ENCODE results near the gene NIPAL3.

NIPAL3 gene

DNA sequence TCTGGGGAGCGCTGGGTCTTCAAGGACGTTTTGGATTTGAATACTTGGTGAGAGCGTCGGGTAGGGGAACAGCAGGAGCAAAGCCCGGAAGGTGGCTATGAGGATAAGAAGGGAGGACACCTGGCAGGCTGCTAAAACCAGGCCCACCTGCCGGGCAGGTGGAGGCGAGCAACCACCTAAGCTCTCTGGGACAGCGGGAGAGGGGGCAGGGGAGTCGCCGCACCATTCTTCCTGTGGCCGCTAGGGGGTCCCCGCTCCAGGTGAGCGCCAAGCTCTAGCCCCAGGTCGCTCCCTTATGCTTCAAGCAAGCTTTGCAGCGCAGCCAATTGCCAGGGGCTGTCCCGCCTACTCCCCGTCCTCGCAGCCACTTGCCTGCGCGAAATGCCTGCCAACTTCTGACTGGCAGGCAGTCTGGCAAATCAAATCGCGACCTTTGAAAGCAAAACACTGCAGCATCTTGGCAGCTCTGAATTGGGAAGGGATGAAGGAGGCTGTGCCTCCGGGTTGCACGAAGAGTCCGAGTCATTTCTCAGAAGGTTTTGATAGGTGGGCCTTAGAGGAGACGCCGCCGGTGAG lies at the start of gene NIPAL3:
TSS of gene NIPAL3 (plus strand) at position 469 of the 576 bp plus-strand sequence. CDS start 3,746 bp downstream, outside the sequence.
- peak; percentile 96 for DNase-seq

DNA sequence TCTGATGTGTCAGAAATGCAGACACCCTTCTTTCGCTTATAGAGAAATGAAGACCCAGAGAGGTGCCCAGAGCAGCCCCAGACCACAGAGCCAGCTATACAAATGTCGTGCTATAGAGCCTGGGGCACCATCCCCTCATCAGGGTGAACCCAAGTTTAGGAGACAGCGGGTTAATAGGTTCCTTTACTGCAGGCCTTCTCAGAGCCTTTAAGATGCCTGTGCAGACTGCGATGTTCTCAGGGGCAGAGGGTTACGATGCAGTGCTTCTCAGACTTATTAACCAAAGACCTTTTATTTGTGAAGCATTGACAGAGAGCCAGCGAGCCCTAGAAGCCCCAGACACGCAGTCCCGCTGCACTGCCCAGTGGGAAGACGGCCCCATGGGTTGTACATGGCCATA lies 48.9 kb upstream of the NIPAL3 start:
- no peak for DNase-seq

GRCh38 chr1:24369199-24369598 lies 46.4 kb upstream of the NIPAL3 start:
- no peak for DNase-seq

- DNase-seq, result no peak
Measured at GRCh38 chr1:24369801-24370200, 45.8 kb upstream of the NIPAL3 start.

DNA sequence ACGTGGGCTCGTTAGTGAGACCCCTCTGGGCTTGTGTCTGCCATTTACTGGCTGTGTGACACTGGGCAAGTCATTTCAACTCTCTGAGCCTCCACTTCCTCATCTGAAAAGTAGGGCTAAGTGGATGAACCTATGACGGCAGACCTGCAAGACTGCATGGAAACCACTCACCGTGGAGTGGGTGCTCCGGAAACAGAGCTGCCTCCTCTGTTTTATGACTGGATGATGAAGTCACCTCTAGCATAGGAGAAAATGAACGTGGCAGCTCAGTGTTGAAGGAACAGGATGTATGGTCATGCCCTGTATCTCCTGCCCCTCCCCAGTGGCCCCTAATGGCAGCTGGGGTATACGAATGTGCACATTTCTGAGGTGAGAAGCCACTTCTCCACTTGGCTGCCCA lies 42.6 kb upstream of the NIPAL3 start:
- DNase-seq, result no peak

GRCh38 chr1:24373710-24374109 lies 41.9 kb upstream of the NIPAL3 start:
- no peak for DNase-seq

GRCh38 chr1:24374891-24375786 lies 40.5 kb upstream of the NIPAL3 start:
- DNase-seq, result no peak

DNA sequence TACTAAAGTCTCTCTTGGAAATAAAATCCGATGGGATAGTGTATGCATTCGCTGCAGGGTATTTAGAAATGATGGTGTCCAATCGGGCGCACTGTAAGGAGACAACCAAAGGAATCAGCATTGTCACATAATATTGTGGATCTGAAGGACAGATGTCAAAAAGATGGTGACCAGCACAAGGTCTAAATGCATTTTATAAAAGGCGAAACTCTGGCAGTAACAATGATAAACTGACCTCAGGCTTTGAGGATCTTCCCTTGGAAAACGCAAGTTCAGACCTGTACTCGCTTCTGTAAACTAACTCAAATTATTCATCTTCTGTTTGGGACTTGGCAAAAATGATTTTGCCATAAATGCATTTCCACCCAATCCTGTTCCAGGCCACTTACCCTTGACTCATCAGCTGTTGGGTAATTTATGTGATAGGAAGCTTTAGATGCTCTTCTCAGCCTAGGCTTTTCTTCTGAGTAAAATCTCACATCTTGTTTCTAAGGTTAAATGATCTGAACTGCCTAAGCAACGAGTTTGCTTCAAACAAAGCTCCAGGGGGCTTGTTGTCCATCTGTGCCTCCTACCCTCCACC lies 35.8 kb upstream of the NIPAL3 start:
- no peak for DNase-seq

DNA sequence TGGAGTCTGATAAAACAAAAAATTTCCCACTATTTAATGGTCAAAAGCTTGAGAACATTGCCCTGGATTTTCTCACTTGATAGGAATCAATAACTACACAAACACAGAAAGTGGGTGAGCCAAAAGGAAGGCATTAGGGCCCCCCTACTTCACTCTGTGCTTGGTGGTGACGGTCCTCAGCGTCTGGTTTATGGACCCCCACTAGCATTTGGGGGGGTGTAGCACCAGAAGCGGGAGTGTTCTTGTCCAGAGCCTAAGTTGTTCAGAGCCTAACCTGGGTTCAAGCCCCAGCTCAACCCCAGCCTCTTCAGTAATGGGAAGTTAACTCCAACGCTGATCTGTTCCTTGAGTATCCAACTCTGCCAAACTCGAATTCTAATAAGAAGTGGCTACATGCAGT lies 35.1 kb upstream of the NIPAL3 start:
- no peak for DNase-seq

- no peak for DNase-seq
Measured at GRCh38 chr1:24381256-24381655, 34.3 kb upstream of the NIPAL3 start.

DNA sequence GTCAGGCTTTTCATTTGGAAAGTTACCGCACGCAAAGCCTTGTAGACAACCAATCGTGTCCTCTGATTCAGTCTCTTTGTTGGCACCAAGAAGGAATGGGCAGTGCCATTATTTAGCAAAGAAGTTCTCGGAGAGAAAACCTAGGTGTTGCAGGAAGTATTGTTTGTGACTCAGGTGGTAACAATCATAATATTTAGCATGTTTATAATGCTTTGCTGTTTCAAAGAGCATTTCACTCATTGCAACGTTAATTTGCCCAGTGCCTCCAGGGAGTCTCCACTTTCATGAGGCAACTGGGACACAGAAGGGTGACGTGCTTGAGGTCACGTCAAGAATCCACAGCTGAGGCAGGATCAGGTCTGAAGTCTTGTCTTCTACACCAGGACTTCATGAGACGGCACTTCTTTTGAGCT lies 33.4 kb upstream of the NIPAL3 start:
- no peak for DNase-seq

DNA sequence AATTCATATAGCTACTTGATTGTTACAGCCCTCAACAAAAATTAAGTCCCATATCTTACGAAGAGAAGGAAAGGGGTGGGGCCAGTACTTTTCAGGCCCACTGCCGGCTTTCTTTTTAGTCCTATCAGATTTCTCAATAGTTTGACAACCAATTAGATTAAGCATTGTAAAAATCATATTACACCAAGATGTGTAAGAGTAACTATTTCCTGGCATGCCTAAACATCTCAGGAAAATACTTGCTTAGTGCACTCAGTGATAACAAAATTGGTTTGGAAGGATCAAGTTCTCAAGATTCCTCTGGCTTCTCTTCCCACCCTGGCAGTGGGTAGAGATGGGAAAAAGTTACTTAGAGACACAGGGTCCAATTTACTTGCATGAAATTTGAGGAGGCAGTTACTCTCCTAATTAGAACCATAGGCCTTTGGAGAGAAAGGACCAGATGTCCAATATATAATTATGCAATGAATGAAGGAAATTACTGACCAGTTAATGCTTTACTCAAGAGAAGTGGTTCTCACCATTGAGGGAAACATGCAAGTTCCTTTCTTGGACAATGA lies 32.1 kb upstream of the NIPAL3 start:
- no peak for DNase-seq

DNA sequence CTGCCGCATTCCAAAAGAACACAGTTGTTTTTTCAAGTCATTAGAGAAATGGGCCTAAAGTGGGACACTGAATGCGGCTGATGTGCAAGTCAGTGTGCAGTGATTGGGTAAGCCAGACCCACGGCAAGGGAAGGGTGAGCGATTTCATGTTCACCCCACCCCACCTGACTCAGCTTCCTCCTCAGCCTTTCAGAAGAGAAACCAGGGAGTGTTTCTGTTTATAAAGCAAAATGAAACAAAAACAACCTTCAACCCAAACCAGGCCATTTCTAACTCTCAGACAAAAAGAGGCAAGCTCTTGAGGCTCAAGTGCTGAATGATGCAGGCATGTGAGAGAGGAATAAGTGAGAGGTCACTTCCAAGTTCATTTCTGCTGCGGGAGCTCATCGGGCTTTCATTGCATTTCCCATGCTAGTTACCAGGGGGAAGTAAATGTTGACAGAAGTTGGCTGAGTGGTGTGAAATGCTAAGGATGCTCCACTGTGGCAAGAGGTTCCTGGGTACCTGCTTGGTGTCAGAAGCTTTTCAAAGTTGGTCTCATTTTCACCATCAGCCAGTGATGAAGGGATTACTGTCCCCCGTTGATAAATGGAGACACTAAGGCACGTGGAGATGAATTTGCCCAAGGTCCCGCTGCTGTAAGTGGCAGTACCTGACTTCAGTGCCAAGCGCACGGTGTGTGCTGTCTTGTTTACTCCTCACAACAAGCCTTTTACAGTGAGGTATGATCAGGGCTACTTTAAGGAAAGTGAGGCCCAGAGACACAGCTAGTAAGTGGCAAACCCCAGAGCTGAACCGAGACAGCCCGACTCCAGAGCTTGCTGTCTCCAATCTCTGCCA lies 31.1 kb upstream of the NIPAL3 start:
- peak; percentile 44 for DNase-seq

DNA sequence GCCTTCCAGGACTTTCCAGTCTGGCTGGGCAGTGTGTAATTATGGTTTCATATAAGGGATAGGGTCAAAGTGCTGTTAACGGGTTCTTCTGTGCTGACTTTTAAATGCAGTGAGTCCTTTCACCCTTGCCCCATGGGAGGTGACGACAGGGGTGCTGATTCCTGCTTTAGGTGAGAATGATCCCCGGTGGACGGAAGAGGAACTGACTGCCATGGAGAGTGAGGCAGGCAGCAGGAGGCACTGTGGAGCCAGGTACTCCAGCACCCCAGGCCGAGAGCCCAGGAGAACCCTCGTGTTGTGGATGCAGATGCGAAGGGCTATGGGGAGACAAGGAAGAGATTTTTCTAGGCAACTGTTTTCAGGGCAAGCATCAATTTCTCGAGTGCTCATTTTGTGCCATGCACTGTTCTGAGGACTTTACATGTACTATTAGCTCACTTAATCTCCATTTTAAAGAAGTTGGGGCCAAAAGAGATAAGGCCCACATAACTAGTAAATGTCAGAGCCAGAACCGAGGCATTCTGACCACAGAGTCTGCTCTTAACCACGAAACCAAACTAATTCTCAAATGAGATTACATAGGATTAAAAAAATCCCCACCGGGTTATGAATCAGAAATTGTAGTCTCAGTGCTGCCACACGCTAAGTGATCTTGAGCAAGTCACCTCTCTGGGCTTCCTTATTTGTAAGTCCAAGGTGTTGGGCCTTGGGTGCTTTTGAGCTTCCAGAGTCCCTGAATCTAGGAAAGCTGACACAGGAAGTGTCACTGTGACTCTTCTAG lies 30.3 kb upstream of the NIPAL3 start:
- peak; percentile 41 for DNase-seq

- DNase-seq, result no peak
Measured at GRCh38 chr1:24386241-24386640, 29.4 kb upstream of the NIPAL3 start.

DNA sequence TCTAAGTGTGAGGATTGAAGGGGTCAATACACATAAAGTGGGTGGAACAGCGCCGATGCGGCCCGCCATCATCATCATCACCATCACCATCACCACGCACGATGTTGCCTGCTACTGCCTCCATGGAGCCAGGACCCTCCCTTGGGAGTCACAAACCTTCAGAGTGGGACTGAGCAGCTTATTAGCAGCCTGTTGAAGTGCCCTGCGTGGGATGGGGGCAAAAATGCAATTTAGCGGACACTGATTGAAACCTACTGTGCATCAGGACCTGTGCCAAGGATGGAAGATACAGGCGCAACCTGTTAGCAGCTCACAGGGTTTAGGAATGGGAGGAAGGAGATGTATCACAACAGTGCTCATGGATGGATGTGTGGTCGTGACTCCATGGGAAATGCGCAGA lies 28.7 kb upstream of the NIPAL3 start:
- DNase-seq, result no peak

- DNase-seq, result no peak
Measured at GRCh38 chr1:24387636-24388175, 27.9 kb upstream of the NIPAL3 start.

- DNase-seq, result no peak
Measured at GRCh38 chr1:24388331-24388885, 27.2 kb upstream of the NIPAL3 start.

DNA sequence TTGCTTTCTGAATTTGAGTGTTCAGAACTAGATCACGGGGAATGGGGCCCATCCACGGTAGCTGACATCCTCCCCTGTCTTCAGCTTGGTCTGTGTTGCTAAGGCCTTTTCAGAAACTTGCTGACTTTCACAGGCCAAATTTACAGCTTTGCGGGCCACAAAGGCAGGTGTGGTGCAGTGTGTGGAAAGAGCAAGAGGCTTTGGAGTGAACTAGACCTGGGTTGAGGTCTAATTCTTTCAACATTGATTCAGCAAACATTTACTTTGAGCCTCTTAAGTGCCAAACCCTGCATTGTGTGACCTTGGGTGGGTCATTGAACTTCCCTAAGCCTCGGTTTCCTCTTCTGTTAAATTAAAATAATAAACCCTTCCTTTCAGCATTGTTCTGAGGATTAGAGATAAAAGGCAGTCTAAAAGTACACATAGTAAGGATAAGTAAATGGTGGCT lies 26.3 kb upstream of the NIPAL3 start:
- no peak for DNase-seq

GRCh38 chr1:24390924-24391782 lies 24.4 kb upstream of the NIPAL3 start:
- peak; percentile 77 for DNase-seq

All from CD4-positive, alpha-beta T cell treated with Interleukin-17A for 4 hours (primary cell).